OCI-M2 (cell line): ENCODE data around the gene CDC42EP1.
"Not testable (repeated sequence)": the region's sequence is repeated elsewhere in the genome, so short reads cannot be mapped to it uniquely, and the experiment has no call there.

Source experiments
- DNase-seq: peaks from one replicate; lab custom pipeline; 2025; ENCODE audit not compliant: unreplicated experiment; lab: John Stamatoyannopoulos, UW

Gene CDC42EP1

DNA sequence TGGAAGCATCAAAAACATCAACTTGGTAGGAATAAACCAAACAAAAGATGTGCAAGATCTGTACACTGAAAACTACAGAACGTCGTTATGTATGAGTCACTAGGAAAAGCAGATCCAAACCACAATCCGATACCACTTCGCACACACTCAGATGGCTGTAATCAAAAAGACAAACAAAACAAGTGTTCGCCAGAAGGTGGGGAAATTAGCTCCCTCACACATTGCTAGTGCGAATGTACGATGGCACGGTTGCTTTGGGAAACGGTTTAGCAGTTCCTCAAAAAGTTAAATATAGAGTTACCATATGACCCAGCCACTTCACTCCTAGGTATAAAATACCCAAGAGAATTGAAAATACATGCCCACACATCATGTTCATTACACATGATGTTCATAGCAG is 26.3 kb upstream of the CDC42EP1 start:
- DNase-seq: peak; percentile 20

DNA sequence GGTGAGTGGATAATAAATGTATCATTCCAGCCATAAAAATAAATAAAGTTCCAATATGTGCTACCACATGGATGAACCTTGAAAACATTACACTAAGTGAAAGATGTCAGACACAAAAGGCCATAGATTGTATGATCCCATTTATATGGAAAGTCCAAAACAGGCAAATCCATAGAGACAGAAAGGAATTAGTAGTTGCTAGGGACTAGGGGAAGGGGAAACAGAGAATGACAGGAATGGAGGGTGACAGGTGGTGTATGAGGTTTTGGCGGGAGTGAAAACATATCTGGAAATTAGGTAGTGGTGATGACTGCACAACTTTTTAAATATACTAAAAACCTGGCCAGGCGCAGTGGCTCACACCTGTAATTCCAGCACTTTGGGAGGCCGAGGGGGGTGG is 25.8 kb upstream of the CDC42EP1 start:
- no peak for DNase-seq

GRCh38 chr22:37535159-37535558 is 25.1 kb upstream of the CDC42EP1 start:
- no peak for DNase-seq

- DNase-seq: peak; percentile 38
Observed at GRCh38 chr22:37538590-37539357, 21.5 kb upstream of the CDC42EP1 start.

DNA sequence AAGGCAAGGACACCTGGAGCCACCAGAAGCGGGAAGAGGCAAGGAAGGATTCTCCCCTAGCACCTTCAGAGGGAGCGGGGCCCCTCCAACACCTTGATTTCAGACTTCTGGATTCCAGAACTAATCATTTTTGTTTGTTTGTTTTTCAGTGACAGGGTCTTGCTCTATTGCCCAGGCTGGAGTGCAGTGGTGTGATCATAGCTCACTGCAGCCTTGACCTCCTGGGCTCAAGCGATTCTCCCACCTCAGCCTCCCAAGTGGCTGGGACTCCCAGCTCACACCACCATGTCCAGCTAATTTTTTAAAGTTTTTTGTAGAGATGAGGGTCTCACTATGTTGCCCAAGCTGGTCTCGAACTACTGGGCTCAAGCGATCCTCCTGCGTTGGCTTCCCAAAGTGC is 20.5 kb upstream of the CDC42EP1 start:
- not testable (repeated sequence) for DNase-seq

- not testable (repeated sequence) for DNase-seq
Observed at GRCh38 chr22:37542416-37542815, 17.9 kb upstream of the CDC42EP1 start.

- no peak for DNase-seq
Observed at GRCh38 chr22:37542959-37543358, 17.3 kb upstream of the CDC42EP1 start.

GRCh38 chr22:37544955-37545702 is 15.2 kb upstream of the CDC42EP1 start:
- DNase-seq: no peak

- DNase-seq: no peak
Observed at GRCh38 chr22:37545703-37546436, 14.4 kb upstream of the CDC42EP1 start.

GRCh38 chr22:37546437-37547250 is 13.6 kb upstream of the CDC42EP1 start:
- no peak for DNase-seq

- DNase-seq: no peak
Observed at GRCh38 chr22:37547251-37547741, 13.0 kb upstream of the CDC42EP1 start.

DNA sequence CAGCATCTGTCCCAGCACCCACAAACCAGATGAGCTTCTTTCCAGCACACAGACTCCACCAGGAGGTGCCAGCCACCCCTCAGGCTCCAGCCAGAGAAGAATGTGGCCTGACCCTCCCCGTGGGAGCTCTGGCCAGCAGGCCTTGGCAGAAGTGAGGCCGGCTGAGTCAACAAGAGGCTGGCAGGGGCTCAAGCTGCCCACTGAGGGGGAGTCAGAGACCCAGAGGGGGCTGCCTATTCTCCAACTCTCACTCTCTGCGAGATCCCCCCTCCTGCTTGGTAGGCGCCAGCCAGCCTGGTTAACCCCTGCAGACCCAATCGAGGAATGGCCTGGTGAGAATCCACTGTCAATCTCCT is 10.6 kb upstream of the CDC42EP1 start:
- DNase-seq: no peak

DNA sequence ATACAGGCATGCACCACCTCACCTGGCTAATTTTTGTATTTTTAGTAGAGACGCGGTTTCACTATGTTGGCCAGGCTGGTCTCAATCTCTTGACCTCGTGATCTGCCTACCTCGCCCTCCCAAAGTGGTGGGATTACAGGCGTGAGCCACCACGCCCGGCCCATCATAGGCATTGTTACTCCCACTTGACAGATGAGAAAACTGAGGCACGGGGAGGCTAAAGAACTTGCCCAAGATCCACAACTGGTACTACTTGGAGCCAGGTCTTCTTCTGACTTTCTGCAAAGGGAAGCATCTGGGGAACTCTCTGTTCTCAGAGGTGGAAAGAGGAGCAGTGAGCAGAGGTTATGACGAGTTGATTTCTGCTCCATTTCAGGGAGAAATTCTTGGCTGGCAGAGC is 9.4 kb upstream of the CDC42EP1 start:
- not testable (repeated sequence) for DNase-seq

GRCh38 chr22:37551981-37552380 is 8.3 kb upstream of the CDC42EP1 start:
- no peak for DNase-seq

DNA sequence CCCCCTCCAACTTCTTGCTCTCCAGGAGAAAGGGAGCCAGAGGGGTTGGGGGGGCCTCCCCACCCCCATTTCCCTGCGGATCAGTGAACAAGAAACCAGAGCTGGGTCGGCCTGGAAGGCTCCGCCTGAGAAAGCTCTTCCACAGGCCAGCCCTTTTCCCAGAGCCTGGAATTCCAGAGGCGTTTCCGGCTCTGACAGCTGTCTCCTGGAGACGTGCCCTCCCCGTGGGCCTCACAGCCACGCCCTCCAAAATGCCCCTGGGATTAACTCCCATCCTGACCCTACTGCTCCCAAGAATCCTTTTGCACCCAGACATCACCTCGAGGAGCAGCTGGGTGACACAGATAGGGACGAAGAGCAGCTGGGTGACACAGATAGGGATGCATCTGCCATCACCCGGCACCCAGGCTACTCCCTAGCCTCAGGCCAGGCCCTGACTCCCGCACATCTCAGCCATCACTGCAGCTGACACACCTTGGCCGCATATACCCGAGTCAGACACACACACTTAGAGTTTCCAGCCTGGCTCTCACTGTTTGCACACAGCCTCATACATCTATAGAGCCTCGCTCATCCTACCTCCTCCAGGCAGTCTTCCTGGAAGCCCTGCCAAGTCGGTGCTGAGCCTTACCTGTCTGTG is 7.6 kb upstream of the CDC42EP1 start:
- no peak for DNase-seq

DNA sequence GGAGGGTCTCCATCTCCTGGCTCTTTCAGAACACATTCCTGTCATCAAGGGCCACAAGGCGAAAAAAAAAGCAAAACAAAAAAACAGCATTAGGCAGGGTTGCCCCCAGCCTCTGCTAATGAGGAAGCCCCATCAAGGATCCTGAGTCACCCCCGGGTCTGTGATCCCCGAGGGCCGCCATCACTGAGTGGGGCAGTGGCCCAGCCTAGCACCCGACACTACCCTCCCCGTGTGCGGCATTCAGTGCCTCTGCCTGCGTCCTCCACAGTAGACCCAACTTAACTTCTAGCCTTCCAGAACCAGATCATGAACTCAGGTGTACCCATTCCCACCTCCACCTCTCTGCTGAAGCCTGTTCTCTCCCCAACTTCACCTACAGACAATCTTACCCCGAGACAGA is 6.6 kb upstream of the CDC42EP1 start:
- no peak for DNase-seq

GRCh38 chr22:37555029-37555428 is 5.3 kb upstream of the CDC42EP1 start:
- DNase-seq: no peak

- DNase-seq: no peak
Observed at GRCh38 chr22:37556710-37557109, 3.6 kb upstream of the CDC42EP1 start.

DNA sequence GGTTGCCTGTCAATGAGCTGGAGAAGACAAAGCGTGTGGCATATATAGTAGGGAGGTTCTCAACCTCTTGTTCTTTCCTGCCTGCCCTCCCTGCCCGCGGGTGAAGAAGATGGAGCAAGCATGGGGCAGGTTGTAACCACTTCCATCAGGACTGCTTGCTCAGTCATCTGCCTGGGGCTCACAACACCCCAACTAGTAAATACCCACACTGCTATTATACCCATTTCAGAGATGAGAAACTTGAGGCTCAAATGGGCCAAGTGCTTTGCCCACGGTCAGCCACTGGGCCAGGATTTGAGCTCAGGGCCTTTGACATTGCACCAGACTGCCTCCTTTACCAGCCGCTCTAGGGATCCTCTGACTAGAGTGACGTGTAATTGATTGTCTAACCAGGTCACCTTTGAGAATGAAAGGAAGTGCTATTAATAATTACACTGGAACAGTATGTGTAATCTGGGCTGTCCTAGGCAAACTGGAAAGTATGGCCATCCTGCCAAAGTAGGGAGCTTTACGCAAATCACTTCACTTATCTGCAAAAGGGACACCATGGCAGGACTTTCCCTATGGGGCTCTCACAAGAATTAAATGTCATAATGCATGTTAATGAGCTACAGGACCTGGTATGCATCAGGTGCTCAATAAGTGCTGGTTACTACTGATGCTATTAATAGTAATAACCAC is 2.8 kb upstream of the CDC42EP1 start:
- DNase-seq: no peak

DNA sequence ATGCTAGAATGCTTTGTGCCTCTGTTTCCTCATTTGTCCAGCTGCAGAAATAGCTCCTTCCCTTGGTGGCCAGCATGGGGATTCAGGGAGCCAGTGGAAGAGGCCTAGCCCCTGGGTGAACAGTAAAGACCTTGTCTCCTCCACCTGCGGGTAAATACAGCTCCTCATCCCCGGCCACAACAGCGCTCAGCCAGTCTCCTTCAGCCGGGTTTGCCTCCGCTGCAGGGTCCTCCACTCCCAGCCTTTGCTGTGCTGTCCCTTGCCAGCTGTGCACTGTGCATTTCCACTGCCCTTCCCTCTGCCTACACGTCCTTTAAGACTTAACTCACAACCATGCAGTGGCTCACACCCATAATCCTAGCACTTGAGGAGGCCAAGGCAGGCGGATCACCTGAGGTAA is 1.5 kb upstream of the CDC42EP1 start:
- no peak for DNase-seq
